Fibroblast of villous mesenchyme (primary cell): Measurements from ENCODE around the gene TNFRSF19. TPM values are rescaled to one million over a fixed set of nuclear protein-coding genes. Genes with fewer than 3 reads are reported as not detected.

Experiments
- DNase-seq: peaks from one replicate; pipeline ENCODE4 v3.0.0-alpha.2; 2010; ENCODE audit warnings: low read depth
- H3K4me3 ChIP-seq: 2 replicates; pipeline ENCODE4 v1.5.1; 2011; ENCODE audit warnings: low read depth, mild to moderate bottlenecking, low read length
- total RNA-seq: library from RNA; depleted of rRNA; stranded (reverse); fragments of >200 nt; gene quantifications from 2 replicates; pipeline ENCODE4 v1.2.3, GENCODE V29; 2012
- TF ChIP-seq, protein P1 (sequence below): IDR thresholded peaks from 2 replicates; pipeline ENCODE4 v1.5.1; 2012; ENCODE audit warnings: low read depth, mild to moderate bottlenecking, low read length; ENCODE audit not compliant: insufficient read depth

TNFRSF19 gene
- total RNA-seq, 1 donor = 139 TPM

DNA sequence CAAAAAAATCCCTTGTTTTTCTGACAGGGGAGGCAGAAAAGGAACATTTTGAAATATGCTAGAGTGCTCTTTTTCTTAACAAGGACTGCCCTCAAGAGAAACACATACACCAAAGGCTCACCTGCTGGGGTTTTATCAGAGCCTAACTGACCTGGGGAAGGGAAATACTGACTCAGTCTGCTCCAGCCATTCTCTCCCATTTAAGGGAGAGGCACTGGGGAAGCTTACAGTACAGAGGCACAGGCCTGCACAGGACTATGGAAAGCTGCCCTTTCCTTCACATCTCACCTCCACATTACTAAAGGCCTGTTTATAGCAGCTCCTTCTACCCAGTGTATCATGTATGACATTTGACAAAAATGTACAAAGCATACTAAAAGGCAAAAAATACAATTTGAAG is 30.3 kb downstream of the TNFRSF19 start:
- TF ChIP-seq, protein P1, sequence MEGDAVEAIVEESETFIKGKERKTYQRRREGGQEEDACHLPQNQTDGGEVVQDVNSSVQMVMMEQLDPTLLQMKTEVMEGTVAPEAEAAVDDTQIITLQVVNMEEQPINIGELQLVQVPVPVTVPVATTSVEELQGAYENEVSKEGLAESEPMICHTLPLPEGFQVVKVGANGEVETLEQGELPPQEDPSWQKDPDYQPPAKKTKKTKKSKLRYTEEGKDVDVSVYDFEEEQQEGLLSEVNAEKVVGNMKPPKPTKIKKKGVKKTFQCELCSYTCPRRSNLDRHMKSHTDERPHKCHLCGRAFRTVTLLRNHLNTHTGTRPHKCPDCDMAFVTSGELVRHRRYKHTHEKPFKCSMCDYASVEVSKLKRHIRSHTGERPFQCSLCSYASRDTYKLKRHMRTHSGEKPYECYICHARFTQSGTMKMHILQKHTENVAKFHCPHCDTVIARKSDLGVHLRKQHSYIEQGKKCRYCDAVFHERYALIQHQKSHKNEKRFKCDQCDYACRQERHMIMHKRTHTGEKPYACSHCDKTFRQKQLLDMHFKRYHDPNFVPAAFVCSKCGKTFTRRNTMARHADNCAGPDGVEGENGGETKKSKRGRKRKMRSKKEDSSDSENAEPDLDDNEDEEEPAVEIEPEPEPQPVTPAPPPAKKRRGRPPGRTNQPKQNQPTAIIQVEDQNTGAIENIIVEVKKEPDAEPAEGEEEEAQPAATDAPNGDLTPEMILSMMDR = no peak
- H3K4me3 ChIP-seq = no peak overlapping the region
- no peak for DNase-seq

DNA sequence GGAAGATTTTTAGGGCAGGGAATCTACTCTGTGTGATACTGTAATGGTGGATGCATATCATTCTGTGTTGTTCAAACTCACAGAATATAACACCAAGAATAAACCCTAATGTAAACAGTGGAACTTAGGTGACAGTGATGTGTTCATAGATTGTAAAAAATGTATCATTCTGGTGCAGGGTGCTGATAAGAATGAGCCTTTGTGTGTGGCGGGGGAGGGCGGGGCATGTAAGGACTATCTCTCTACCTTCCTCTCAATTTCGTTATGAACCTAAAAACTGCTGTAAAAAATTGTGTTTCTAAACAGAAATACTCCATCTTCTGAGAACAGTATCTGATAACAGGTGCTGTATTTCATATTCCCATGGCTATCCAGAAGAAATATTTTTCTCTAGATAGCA is 35.6 kb downstream of the TNFRSF19 start:
- no peak for DNase-seq
- TF ChIP-seq, protein P1 = no peak
- no peak overlapping the region for H3K4me3 ChIP-seq

DNA sequence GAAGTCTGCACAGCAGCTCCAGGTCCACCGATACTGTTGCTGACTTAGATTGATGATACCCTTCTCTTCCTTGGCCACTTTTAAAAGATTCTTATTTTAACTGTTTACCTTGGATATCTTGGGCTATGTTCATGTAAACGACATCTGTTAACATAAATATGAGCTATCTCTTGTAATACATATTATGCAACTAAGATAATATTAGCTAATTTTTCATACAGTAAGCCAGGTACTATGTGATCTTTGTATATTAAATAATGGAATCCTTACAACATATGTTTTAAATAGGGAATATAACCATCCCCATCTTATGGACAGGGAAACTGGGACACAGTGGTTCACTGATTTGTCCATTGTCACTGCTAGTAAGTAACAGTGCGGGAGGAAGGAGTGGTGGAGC is 37.9 kb downstream of the TNFRSF19 start:
- DNase-seq = no peak
- TF ChIP-seq, protein P1 = no peak
- H3K4me3 ChIP-seq = no peak overlapping the region

DNA sequence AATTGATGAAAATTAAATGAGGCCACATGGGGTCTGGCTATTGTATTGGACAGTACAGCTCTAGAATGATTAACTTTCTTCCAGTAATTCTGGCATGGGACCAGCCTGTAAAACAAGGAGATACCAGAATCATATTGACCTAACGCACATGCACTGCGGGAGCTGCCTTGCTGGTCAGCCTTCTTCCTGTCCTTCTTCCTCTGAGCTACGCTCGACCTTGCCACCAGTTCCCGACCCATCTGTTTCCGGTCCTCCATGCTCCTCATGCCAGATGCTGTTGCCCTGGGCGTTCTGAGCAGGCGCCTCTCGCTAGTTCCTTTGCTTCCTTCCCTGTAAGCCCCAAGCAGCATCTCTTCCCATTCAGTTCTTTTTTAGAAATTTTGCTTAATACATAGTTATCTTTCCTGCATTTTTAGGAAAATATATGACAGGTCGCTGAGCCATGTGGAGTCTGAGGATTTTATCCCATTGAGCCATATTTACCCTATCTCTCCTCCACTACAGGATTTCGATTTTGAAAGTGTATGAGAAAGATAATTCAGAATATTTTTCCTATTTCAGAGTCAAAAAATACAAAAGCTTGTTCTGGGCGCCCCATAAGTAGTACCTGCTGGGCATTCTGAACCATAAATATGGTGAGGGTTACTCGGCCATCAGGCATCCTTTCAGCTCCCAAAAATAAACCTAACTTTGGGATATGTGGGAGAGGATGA is 38.6 kb downstream of the TNFRSF19 start:
- TF ChIP-seq, protein P1 = no peak
- peak; percentile 60 for DNase-seq
- no peak overlapping the region for H3K4me3 ChIP-seq

DNA sequence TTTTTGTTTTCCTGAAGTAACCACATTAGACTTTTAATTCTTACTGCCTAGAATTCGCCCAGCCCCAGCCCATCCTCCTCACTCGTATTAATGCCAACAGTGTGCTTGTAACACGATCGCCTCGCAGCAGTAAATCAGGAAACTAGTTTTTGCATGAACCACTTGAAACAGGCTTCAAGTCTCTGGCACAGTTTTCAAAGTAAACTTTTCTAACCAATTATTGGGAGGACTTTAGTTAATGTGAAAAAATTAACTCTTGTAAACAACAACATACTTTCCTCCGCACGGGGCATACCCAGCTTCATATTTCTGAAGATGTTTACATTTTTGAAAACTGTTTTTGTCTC is 39.2 kb downstream of the TNFRSF19 start:
- peak; percentile 81 for DNase-seq
- H3K4me3 ChIP-seq = no peak overlapping the region

DNA sequence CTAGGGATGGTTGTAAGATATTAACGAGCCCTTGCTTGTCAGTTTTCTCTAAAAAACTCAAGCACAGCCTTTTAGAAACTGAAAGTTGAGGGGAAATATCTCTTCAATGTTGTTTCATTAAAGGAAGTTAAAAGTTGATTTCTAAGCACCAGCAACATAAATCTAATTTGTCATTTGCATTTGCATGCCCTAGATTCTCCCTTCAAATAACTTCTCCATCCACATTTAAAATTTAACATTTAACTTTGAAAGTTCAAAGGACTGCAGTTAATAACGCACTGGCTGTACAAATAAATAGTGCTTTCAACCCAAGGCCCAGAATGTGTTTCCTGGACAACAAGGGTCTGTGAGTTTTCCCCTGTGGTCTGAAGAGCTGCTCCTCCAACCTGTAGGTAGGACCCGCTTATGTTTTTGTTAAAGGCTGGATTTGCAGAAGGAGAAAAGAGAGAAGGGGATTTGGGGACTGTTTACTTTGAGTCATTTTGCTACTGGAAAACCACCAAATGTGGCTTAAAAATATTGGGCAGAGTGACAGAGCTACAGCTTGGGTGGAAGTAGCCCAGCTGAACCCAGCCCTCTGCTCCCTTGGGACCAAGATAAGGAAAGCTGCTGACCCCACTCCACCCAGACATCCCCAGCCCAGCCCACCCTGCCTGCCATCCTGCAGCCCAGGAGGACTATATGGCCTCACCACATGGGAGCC is 39.8 kb downstream of the TNFRSF19 start:
- no peak overlapping the region for H3K4me3 ChIP-seq
- TF ChIP-seq, protein P1 = no peak
- peak; percentile 47 for DNase-seq

More for the DNA sequence above, 39.2 kb downstream of the TNFRSF19 start:
- TF ChIP-seq, protein P1 = no peak

DNA sequence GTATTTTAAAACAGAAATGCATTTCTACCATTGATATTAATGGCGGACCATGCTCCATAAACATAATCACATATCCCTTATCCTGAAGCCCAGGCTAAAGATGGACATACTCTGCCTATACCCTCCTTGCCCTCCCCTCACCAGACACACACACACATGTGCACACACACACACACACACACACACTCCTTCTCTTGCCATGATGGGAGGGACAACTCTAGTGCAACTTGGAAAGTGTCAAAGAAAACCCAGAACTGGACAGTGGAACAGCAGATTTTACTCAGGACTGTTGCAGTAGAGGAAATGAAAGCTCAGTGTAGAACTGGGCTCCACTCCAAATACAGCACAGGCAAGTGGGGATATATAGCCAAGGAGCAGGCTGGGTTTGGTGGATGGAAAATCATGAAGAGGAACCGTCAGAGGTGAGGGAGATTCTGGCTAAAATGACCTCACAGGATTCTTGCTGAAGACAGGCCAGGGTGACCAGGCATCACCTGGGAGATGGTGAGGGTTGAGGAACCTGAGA is 40.8 kb downstream of the TNFRSF19 start:
- TF ChIP-seq, protein P1 = no peak
- DNase-seq = peak; percentile 35
- H3K4me3 ChIP-seq = no peak overlapping the region
